Stimulated activated CD8-positive, alpha-beta memory T cell treated with anti-CD3 and anti-CD28 coated beads, Interleukin-15, amount 100 ng/mL, for 24 hours (primary cell): ENCODE measurements around the gene FBXO31.
"Not testable (repeated sequence)": the region's sequence is repeated elsewhere in the genome, so short reads cannot be mapped to it uniquely, and the experiment has no call there.

Source experiments
- DNase-seq: peaks from one replicate; pipeline ENCODE4 v3.0.0-alpha.2; 2020; ENCODE audit warnings: low read depth

FBXO31 gene

GRCh38 chr16:87411375-87412271, 28.0 kb upstream of the FBXO31 start:
- no peak for DNase-seq

DNA sequence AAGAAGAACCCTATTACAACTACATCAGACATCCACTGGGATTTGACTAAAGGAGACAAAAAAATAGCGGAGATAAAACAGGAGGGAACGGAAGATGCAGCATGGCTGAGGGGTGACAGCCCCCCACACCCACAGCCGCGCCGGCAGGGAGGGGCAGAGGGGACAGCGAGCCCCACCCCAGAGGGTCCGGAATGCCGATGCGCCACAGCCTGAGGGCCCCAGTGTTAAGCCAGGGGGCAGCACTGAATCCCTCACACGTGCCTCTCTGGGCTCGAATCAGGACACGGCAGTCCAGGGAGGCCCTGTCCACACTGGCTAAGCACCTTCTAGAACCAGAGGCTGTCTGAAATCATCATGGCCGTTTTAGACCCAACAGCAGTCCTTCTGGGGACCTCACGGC, 27.4 kb upstream of the FBXO31 start:
- no peak for DNase-seq

GRCh38 chr16:87410530-87410929, 27.0 kb upstream of the FBXO31 start:
- DNase-seq, result no peak

GRCh38 chr16:87409781-87410180, 26.2 kb upstream of the FBXO31 start:
- DNase-seq, result no peak

GRCh38 chr16:87409153-87409552, 25.6 kb upstream of the FBXO31 start:
- DNase-seq, result no peak

GRCh38 chr16:87407511-87408112, 24.0 kb upstream of the FBXO31 start:
- no peak for DNase-seq

DNA sequence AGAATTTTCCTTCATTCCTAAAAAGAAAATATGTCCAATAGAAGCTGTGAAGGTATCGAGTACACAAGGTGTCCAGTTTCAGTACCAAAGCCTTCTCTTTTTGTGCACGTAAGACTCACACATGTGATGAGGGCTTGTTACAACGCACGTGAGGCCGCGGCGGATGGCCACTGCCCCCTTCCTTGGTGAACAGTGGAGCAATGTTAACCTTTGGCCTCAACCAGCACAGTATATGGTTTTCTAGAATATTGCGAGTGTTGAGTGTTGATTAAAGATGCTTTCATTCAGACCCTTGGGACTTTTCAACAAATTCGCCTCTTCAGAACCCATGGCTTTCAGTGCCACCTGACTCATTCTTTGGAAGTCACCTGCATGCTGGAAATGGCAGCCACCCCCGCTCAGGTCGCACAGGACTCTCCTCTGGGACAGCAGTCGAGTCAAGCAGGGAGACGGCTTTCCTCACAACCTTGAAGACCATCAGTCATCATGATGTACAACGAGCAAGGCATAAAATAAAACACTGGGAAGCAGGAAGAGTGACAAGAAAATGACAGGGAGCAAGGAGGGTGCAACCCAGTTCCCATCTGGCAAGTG, 23.0 kb upstream of the FBXO31 start:
- DNase-seq, result no peak

GRCh38 chr16:87404764-87405625, 21.4 kb upstream of the FBXO31 start:
- DNase-seq, result no peak

DNA sequence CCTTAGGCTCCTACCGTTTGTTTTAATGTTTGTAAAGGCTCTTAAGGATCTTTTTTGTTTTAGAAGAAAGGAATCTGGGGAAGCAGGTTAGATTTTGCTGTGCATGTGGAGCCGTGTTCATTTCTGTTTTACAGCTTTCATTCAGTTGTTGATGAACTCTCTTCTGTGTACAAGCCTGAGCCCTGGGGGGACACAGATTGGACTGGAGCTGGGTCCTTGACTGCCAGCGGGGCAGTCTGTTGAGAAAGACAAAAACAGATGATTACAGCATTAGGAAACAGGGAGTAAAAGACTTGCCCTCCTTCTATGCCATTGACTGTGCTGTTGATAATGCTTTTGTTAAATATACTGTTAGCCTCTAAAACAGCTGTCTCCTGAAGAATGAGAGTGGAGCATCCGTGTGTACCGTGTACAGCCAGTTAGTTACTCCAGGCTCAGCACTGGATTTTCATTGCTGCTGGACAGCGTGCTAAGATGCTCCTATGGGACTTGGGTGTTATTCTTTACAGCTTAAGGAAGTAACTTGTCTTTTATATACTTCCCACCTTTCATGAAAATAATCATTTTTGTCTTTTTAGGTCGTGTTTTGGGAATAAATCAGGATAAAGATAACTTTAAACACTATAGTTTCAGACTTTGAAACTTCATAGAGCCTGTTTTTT, 11.7 kb upstream of the FBXO31 start:
- no peak for DNase-seq

DNA sequence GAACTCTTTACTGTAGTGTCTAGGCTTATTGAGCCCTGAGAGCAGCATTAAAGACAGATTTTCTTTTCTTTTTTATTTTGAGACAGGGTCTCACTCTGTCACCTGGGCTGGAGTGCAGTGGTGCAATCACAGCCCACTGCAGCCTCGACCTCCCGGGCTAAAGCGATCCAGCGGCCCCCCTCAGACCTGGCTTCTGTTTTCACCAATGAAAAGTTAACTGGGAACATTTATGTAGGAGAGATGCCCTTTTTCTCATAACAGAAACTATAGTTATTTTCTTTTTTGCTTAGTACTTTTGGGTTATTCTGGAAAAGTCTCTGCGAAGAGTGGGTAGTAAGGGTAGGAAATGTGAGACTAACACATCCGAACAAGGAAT, 10.1 kb upstream of the FBXO31 start:
- DNase-seq, result no peak

DNA sequence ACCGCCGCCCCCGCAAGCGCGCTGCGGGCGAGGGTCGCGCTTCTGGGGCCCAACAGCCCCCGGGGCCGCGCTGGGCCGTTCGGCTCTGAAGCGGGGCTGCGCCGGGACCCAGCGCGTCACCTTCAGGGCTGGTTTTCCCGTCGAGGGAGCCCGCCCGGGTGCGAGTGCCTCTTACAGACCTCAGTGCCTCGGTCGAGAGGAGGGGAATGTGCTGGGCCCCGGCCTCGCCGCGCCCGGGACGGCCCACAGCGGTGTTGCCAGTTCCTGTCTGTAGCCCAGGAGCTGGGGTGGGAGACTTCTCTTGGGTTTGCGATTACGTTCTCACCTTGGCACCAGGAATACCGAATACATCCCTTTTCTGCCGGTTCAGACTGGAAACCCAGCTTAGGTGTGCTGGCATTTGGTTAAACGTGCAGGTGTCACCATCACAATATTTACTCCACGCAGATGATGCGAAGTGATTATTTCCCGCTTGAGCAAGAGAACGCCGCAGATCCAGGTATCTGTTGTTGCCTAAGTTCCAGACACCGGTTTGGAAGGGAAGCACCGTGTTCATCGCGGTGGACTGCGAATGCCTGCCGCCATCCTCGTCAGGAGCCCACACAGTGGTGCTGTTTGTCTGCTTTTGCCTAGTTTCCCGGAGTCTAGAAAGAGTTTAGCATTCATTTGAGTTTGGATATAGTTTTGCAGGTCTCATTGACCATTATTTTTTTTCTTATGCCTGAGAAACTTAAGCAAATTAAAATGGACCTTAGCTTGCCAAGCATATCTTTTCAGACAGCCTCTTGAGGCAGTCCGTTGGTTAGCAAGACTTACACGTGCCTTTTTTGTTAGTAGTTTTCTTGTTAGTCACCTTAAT, 9.5 kb upstream of the FBXO31 start:
- DNase-seq, result peak; percentile 18

GRCh38 chr16:87391950-87392820, 8.6 kb upstream of the FBXO31 start, which contains the start of gene MAP1LC3B:
Gene MAP1LC3B (plus strand): TSS chr16:87392336. CDS start chr16:87392428, 92 bp downstream.
- DNase-seq, result peak; percentile 99

DNA sequence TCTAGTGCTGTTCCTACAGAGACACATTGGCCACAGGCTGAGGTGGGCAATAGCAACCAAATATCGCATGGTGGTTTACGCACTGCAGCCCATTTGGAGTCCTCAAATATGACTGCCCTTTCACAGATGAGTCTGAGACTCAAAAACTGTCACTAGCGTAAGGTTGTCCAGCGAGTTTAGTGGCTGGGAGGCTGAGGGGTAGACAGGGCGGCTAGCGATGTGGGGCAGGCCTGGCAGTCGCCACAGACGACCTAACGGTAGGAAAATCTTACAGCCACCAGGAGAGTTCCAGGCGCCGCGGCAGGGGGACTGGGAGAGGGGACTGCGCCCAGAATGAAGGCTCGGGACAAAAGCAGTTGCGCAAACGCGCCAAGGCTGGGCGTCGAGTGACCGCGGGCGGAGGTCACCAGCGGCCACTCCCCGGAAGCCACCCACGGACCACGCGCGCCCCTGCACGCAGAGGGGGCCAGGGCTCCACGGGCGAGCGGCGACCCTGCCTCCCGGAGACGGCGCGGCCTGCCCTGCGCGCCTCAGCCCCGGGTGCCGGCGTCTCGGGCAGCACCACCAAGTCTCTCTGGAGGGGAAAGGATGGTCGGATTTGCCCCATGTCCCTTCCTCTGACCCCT, 7.9 kb upstream of the FBXO31 start:
- DNase-seq, result peak; percentile 11

DNA sequence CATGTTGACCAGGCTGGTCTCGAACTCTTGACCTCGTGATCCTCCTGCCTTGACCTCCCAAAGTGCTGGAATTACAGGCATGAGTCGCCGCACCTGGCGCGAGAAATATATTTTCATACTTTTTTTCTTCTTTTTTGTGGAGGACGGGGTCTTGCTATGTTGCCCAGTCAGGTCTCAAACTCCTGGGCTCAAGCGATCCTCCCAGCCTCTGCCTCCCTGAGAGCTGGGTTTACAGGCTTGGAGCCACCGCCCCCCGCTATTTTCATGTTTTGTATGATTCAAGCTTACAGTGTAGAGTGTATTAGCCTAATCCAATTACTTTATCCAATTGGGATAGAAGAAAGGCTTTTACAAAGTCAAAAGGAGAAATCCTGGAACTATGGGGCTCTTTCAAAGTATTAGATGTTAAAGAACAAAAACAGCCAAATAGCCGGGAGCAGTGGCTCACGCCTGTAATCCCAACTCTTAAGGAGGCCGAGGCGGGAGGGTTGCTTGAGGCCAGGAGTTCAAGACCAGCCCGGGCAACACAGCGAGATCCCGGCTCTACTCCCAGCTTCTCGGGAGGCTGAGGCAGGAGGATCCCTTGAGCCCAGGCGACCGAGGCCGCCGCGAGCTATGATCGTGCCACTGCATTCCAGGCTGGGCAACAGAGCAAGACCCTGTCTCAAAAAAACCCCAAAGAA, 7.2 kb upstream of the FBXO31 start:
- no peak for DNase-seq

DNA sequence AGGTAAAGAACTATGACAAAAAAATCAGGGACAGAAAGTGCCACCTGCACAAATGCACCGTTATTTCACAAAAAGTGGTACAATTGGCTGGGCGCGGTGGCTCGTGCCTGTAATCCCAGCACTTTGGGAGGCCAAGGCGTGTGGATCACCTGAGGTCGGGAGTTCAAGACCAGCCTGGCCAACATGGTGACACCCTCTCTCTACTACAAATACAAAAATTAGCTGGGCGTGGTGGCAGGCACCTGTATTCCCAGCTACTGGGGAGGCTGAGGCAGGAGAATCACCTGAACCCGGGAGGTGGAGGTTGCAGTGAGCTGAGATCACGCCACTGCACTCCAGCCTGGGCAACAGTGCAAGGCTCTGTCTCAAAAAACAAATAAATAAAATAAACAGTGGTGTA, 6.3 kb upstream of the FBXO31 start:
- DNase-seq, result not testable (repeated sequence)

GRCh38 chr16:87389245-87389644, 5.7 kb upstream of the FBXO31 start:
- DNase-seq, result no peak

GRCh38 chr16:87388818-87389134, 5.2 kb upstream of the FBXO31 start:
- no peak for DNase-seq

DNA sequence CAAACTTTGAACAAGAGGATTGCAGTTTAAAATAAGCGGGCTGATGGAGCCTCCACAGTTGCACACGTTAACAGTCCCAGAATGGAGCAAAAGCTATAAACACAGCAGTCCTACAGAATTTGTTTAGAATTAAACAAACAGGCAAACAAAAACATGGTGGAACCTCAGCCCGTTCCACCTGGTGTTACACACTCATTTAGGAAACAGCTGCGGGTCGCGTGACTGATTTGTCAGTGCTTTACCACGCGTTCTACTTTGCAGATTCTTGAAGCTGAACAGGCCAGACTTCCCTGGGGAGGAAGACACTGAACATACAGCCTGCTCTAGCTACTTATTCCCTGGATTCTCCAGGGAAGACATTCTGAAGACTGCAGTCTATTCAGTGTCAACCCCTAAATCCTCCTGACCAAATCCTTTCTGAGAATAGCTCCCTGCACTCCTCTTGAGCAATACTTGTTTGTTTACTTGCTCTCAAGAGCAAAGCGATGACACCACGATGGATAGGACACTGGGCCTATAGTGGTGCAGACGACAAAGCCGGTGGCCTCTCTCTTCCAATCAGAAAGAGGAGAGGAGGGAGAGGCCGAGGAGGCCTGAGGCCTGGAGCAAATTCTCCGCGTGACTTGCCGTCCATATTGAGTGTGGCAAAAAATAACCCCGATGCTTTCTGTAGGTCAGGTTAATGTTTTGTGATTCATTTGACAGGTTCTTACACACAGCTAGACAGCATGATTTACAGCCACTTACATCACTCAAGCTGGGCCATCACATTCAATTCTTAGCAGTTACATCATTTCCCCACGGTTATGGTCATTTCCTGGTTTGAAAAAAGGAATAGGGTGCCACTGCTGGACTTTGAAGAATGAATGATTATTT, 4.6 kb upstream of the FBXO31 start:
- peak; percentile 41 for DNase-seq
